GM12801 (cell line): Measurements from ENCODE around the gene C21orf58.

Experiments used
- TF ChIP-seq, protein P1 (sequence below): IDR thresholded peaks from one replicate; pipeline ENCODE4 v1.5.1; 2011; ENCODE audit warnings: control low read depth; ENCODE audit not compliant: insufficient read length; ENCODE audit errors: extremely low read depth

The C21orf58 gene

DNA sequence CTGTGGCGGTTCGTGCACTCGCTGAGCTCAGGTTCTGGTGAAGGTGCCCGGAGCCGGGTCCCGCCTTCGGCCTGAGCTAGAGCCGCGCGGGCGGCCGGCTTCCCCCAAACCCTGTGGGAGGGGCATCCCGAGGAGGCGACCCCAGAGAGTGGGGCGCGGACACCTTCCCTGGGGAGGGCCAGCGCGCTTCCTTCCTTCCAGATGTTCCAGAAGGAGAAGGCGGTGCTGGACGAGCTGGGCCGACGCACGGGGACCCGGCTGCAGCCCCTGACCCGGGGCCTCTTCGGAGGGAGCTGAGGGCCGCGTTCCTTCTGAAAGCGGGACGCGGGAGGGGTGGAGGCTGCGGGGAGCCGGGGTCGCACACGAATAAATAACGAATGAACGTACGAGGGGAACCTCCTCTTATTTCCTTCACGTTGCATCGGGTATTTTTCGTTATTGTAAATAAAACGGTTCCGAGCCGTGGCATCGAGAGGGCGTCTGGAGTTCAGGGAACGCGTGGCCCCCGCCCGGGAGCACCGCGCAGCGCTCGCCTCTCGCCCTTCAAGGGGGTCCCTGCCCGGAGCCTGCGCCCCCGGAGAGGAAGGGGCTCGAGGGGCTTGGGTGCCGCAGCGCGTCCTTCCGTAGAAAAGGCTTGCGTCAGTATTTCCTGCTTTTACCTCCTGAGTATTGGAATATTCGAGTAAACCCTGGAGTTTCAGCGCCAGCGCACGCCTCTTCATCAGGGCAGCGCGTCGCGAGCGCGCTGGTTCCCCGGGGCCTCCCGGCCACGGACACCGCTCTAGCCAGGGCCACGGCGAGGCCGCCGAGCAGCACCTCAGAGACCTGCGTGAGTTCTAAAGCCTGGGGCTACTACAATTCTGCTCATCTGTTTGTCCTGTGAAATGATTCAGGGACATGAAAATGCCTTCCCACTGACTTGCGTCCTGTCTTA, 26.1 kb downstream of the C21orf58 start:
- TF ChIP-seq, protein P1, sequence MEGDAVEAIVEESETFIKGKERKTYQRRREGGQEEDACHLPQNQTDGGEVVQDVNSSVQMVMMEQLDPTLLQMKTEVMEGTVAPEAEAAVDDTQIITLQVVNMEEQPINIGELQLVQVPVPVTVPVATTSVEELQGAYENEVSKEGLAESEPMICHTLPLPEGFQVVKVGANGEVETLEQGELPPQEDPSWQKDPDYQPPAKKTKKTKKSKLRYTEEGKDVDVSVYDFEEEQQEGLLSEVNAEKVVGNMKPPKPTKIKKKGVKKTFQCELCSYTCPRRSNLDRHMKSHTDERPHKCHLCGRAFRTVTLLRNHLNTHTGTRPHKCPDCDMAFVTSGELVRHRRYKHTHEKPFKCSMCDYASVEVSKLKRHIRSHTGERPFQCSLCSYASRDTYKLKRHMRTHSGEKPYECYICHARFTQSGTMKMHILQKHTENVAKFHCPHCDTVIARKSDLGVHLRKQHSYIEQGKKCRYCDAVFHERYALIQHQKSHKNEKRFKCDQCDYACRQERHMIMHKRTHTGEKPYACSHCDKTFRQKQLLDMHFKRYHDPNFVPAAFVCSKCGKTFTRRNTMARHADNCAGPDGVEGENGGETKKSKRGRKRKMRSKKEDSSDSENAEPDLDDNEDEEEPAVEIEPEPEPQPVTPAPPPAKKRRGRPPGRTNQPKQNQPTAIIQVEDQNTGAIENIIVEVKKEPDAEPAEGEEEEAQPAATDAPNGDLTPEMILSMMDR = no peak

- TF ChIP-seq, protein P1 = no peak
Measured at GRCh38 chr21:46295996-46296752, 27.5 kb downstream of the C21orf58 start.

GRCh38 chr21:46295177-46295770, 28.4 kb downstream of the C21orf58 start:
- TF ChIP-seq, protein P1 = no peak

DNA sequence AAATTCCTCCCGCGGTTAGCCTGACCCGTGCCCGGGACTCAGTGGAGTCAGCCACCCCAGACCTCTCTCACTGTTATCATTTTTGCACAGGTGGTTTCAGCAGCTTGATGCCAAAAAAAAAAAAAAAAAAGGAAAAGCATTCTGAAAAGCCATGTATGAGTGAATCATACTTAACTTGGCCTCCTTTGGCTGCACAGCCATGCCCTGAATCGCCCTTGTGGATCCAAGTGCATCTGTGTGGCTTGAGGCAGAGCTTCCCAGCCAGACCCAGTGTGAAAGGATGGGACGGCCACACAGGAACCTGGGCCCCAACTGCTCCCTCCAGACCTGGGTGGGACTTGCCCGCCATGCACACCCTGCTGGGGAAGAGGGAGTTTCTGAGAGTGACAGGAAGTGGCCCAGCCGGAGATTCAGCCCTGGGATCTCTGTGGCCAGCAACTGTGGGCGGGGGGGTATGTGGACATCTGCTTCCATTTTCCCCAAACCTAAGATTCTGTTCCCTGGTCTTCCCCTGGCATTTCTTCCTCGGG, 29.0 kb downstream of the C21orf58 start:
- TF ChIP-seq, protein P1 = no peak

DNA sequence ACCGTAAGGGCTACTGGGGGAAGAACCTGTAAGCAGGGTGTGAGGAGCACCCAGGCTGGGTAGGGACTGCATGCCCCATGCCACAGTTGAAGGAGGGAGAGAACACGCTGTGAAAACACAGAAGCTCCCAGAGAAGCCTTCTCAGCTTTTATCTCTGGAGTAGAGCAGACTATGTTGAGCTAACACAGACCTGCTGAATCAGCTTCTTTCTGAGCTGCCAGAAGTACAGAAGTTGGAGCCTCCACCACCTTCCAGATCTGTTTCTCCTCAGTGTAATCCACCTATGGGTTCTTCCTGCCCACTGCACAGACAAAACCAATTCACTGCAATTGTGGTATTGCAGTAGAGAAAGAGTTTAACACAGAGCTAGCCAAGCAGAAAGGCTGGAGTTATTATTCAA, 32.1 kb downstream of the C21orf58 start:
- TF ChIP-seq, protein P1 = no peak

DNA sequence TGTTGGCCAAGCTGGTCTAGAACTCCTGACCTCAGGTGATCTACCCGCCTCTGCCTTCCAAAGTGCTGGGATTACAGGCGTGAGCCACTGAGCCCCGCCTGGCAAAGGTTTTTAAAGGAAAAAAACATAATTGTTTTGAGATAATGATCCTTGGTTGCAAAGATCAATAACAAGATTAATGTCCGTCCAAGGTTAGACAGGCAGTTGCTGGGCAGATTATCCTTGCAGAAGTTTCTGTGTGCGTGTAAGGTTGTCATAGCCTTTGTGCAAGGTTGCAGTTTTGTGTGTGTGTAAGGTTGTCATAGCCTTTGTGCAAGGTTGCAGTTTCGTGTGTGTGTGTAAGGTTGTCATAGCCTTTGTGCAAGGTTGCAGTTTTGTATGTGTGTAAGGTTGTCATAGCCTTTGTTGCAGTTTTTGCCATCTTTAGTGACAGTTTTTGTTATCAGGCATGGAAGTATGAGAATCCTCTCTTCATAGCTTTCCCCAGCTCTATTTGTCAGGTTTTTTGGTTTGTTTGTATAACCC, 34.0 kb downstream of the C21orf58 start:
- TF ChIP-seq, protein P1 = no peak

DNA sequence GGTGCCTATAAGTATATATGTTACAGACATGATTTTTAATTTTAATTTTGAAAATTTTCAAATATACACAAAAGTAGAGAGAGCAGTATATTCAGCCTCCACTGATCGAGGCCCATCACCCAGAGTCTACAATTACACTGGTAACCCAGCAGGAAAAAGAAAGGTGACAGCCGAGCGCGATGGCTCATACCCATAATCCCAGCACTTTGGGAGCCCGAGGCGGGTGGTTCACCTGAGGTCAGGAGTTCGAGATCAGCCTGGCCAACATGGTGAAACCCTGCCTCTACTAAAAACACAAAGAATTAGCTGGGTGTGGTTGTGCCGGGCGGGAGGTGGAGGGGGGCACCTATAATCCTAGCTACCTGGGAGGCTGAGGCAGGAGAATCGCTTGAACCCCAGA, 36.1 kb downstream of the C21orf58 start:
- TF ChIP-seq, protein P1 = no peak
